ENCODE measurements around the gene PEDS1. TPM values are rescaled to one million over a fixed set of nuclear protein-coding genes. Genes with fewer than 3 reads are reported as not detected.
A peak's percentile ranks its signal among the peaks of the same experiment; 100 is the strongest.

Gene PEDS1
- total RNA-seq, 1 donor from 2014 or later: 29.9 TPM

DNA sequence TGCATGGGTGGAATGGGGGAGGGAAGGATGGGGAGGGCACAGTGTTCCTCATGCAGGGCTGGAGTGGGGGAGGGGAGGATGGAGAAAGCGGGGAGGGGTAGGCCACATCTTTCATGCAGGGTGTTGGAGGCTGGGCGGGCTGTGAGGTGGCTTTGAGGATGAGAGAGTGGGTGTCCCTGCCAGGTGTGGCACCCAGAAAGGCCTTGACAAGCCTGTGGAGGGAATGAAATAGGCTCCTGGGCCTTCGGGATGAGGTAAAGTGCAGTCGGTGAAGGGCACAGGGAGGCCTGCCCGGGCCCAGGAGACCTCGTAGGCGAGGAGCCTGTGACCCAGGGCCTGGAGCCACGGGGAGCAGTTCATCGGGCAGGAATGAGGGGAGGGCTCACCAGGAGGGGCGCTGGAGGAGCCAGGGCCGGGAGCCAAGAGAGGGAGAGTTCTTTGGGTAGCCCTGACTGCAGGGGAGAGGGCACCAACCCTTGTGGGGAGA, 44.7 kb upstream of the PEDS1 start:
- Mint-ChIP-seq H3K27ac (no peak overlapping the region), H3K9me3 (peaks cover 3% of the 10 kb centered on the region), H3K4me3 (no peak overlapping the region), H3K27me3 (no peaks in the 10 kb centered on the region), H3K36me3 (no peaks in the 10 kb centered on the region), H3K4me1 (ENCODE audit: unreplicated experiment) (peaks cover 25% of the 10 kb centered on the region)
- DNase-seq (ENCODE audit: extremely low spot score, unreplicated experiment): no peak
- TF ChIP-seq, protein P1, sequence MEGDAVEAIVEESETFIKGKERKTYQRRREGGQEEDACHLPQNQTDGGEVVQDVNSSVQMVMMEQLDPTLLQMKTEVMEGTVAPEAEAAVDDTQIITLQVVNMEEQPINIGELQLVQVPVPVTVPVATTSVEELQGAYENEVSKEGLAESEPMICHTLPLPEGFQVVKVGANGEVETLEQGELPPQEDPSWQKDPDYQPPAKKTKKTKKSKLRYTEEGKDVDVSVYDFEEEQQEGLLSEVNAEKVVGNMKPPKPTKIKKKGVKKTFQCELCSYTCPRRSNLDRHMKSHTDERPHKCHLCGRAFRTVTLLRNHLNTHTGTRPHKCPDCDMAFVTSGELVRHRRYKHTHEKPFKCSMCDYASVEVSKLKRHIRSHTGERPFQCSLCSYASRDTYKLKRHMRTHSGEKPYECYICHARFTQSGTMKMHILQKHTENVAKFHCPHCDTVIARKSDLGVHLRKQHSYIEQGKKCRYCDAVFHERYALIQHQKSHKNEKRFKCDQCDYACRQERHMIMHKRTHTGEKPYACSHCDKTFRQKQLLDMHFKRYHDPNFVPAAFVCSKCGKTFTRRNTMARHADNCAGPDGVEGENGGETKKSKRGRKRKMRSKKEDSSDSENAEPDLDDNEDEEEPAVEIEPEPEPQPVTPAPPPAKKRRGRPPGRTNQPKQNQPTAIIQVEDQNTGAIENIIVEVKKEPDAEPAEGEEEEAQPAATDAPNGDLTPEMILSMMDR (conservative IDR thresholded peaks at IDR 0.05): no peak

DNA sequence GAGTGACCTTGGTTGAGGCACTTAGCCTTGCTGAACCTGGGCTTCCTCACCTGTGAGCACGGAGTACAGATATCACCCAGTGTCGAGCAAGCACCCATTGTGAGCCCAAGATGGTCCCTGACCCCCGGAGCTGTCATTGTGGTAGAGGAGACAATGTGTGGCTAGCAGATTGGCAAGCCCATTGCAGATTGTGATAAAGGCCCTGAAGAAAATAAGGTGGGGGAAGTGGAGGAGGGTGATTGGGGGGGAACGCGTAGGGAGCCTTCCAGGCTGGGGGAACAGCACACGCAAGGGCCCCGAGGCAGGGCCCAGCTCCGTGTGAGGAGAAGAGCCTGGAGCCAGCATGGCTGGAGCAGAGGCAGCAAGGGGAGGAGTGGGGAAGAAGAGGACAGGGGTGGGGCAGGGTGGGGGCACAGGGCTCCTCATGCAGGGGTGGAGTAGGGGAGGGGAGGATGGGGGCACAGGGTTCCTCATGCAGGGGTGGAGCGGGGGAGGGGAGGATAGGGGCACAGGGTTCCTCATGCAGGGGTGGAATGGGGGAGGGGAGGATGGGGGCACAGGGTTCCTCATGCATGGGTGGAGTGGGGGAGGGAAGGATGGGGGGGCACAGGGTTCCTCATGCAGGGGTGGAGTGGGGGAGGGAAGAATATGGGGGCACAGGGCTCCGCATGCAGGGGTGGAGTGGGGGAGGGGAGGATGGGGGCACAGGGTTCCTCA, 44.1 kb upstream of the PEDS1 start:
- peaks cover 27% of the 10 kb centered on the region for H3K4me1 Mint-ChIP-seq (ENCODE audit: unreplicated experiment)
- H3K27ac Mint-ChIP-seq: peak overlapping the region; percentile 48
- no peak overlapping the region for H3K4me3 Mint-ChIP-seq
- no peaks in the 10 kb centered on the region for H3K27me3 Mint-ChIP-seq
- no peaks in the 10 kb centered on the region for H3K36me3 Mint-ChIP-seq
- TF ChIP-seq, protein P1 (conservative IDR thresholded peaks at IDR 0.05): no peak
- no peaks in the 10 kb centered on the region for H3K9me3 Mint-ChIP-seq
- no peak for DNase-seq (ENCODE audit: extremely low spot score, unreplicated experiment)

DNA sequence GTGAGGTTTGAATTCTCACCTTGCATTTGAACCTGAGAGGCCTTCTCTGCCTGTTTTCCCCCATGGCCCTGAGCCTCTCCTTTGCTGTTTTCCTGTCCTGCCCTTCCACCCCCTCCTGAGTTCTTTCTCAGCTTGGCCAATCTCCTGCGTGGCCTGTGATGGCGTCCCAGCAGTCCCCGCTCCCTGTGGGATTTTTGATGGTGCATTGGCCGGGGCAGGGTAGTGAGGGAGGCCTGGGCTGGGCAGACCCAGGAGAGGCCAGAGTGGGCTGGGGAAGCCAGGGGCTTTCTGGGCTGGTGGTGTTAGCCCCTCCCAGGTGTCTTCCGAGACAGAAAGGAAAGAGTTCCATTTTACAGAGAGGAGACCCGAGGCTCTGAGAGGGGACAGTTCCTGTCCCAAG, 43.4 kb upstream of the PEDS1 start:
- H3K27me3 Mint-ChIP-seq: no peaks in the 10 kb centered on the region
- H3K9me3 Mint-ChIP-seq: no peaks in the 10 kb centered on the region
- H3K4me1 Mint-ChIP-seq (ENCODE audit: unreplicated experiment): peaks cover 25% of the 10 kb centered on the region
- TF ChIP-seq, protein P1 (conservative IDR thresholded peaks at IDR 0.05): no peak
- H3K4me3 Mint-ChIP-seq: no peak overlapping the region
- DNase-seq (ENCODE audit: extremely low spot score, unreplicated experiment): no peak
- H3K36me3 Mint-ChIP-seq: no peaks in the 10 kb centered on the region
- H3K27ac Mint-ChIP-seq: no peak overlapping the region

DNA sequence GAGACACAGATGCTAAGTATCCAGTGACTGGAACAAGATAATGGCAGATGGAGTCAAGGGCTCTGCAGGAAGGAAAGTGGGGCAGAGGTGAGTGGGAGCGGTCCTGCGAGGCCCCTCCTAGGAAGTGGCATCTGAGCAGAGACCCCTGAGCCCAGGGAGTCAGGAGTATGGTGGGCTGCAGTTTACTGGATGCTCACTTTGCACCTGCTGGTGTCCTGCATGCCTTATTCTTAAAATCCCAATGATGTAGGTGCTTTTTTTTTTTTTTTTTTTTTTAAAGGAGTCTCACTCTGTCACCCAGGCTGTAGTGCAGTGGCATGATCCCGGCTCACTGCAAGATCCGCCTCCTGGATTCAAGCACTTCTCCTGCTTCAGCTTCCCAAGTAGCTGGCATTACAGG, 42.7 kb upstream of the PEDS1 start:
- no peaks in the 10 kb centered on the region for H3K36me3 Mint-ChIP-seq
- no peak for DNase-seq (ENCODE audit: extremely low spot score, unreplicated experiment)
- TF ChIP-seq, protein P1 (conservative IDR thresholded peaks at IDR 0.05): no peak
- no peaks in the 10 kb centered on the region for H3K27me3 Mint-ChIP-seq
- H3K27ac Mint-ChIP-seq: no peak overlapping the region
- no peak overlapping the region for H3K4me3 Mint-ChIP-seq
- H3K4me1 Mint-ChIP-seq (ENCODE audit: unreplicated experiment): peaks cover 25% of the 10 kb centered on the region
- no peaks in the 10 kb centered on the region for H3K9me3 Mint-ChIP-seq

DNA sequence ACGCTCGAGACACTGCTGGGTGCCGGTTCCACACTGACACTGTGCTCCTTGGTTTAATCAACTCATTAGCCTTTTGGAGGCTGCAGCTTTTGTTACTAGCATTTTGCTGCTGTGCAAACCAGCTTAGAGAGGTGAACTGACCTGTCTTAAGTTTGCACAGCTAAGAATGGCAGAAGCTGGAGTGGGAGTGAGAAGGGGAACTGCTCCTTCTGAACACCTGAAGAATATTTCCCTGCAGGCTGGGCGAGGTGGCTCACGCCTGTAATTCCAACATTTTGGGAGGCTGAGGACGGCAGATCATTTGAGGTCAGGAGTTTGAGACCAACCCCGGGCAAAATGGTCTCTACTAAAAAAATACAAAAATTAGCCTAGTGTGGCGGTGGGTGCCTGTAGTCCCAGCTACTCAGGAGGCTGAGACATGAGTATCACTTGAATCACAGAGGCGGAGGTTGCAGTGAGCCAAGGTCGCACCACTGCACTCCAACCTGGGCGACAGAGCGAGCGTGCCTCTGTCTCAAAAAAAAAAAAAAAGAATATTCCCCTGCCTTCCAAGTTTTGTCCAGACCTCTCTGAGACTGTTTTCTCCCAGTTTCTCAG, 42.1 kb upstream of the PEDS1 start:
- Mint-ChIP-seq H3K9me3 (no peaks in the 10 kb centered on the region), H3K27ac (peak overlapping the region; percentile 73), H3K4me1 (ENCODE audit: unreplicated experiment) (peaks cover 25% of the 10 kb centered on the region), H3K27me3 (no peaks in the 10 kb centered on the region), H3K36me3 (no peaks in the 10 kb centered on the region), H3K4me3 (no peak overlapping the region)
- TF ChIP-seq, protein P1 (conservative IDR thresholded peaks at IDR 0.05): no peak
- DNase-seq (ENCODE audit: extremely low spot score, unreplicated experiment): no peak

Measured in type B pancreatic cell (in vitro differentiated cells).